Effector memory CD8-positive, alpha-beta T cell (primary cell): ENCODE data around the gene NDRG3.

Source experiments
- ATAC-seq: fragments of 150-1000 bp; cut with Tn5 transposase; replicated peaks from 2 replicates; pipeline ENCODE4 v1.10.0; 2021; ENCODE audit warnings: mild to moderate bottlenecking, moderate library complexity
- DNase-seq, 3 experiments: peaks; one replicate each; pipeline ENCODE4 v3.0.0; 2021
- H3K27ac Mint-ChIP-seq, 2 donors: one replicate each; pipeline ENCODE4 v1.8.0; 2022; ENCODE audit warnings: mild to moderate bottlenecking in 2 of 2, mixed read lengths in 2 of 2, moderate library complexity in 2 of 2
- H3K27me3 Mint-ChIP-seq, 2 donors: one replicate each; pipeline ENCODE4 v1.8.0; 2022; ENCODE audit warnings: mixed read lengths in 2 of 2
- H3K36me3 Mint-ChIP-seq: one replicate; pipeline ENCODE4 v1.8.0; 2022; ENCODE audit warnings: mild to moderate bottlenecking, moderate library complexity, mixed read lengths; ENCODE audit not compliant: insufficient read depth
- H3K4me1 Mint-ChIP-seq, 2 donors: one replicate each; pipeline ENCODE4 v1.8.0; 2022; ENCODE audit warnings: low read depth in 2 of 2, mixed read lengths in 2 of 2
- H3K4me3 Mint-ChIP-seq, 2 donors: one replicate each; pipeline ENCODE4 v1.8.0; 2022; ENCODE audit warnings: mild to moderate bottlenecking in 2 of 2, mixed read lengths in 2 of 2, moderate library complexity in 2 of 2
- H3K9me3 Mint-ChIP-seq, 2 donors: one replicate each; pipeline ENCODE4 v1.8.0; 2022; ENCODE audit warnings: mixed read lengths in 2 of 2

Gene NDRG3

DNA sequence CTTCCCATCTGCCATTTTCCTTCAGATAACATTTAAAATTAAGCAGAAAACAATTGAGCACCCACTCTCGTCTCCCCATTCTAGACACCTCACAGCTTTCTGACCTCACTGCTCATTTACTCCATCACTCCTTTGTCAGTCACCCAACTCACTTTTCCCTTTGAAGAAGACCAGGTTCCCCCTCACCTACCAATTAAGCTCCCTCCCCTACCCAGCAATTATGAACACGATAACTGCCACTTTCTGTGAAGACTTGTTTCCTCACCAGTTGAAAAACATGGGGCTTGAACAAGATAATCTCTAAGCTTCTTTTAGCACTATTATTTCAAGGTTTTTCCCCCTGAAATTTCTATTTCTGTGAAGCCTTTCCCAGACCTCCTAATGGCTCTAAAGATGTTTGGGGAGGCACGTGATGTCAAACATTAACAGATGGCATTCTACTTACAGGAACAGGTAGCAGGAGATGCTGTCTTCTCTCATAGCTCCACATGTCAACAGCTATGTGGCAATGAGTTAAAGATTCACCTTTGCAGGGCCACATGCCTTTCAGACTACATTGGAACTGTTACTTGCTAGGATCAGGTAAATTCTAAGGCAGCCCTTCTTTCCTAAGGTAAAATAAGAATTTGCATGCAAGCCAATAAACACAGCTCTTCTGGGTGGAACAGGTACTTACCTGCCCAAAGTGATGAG is 75.1 kb downstream of the NDRG3 start:
- no peaks in the 10 kb centered on the region for H3K36me3 Mint-ChIP-seq
- H3K27ac Mint-ChIP-seq: no peak overlapping the region
- DNase-seq: no peak
- H3K4me1 Mint-ChIP-seq: no peaks in the 10 kb centered on the region
- no peak for ATAC-seq
- H3K9me3 Mint-ChIP-seq: no peaks in the 10 kb centered on the region
- H3K4me3 Mint-ChIP-seq: no peak overlapping the region
- no peaks in the 10 kb centered on the region for H3K27me3 Mint-ChIP-seq

DNA sequence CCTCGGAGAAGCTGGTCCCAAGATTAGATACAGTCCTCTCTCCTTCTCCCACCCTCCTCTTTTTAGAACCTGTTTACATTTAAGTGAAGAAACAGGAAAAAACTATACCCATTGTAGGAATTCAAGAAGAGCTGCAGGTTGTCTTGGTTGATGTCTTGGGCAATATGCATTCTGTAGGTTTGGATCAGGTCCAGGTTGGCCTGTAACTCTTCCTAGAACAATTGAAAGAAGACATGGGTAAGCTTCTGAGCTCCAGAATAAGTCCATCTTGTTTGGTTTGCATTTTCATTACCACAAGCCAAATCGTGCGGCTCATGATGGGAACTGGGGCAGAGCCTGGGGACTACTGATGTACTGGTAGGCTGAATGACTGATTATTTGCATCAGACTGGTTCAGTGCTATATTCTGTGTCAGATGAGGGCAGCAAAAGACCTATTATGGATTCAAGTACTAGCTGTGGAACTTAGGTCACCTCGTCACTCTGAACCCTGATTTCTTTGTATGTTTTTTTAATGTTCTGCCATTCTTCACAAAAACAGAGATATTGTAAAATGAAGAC is 79.6 kb downstream of the NDRG3 start:
- ATAC-seq (no peak), DNase-seq (no peak)
- H3K4me1 Mint-ChIP-seq: no peaks in the 10 kb centered on the region
- H3K9me3 Mint-ChIP-seq: no peaks in the 10 kb centered on the region
- H3K27me3 Mint-ChIP-seq: no peaks in the 10 kb centered on the region
- no peak overlapping the region for H3K4me3 Mint-ChIP-seq
- H3K36me3 Mint-ChIP-seq: peaks cover 11% of the 10 kb centered on the region
- H3K27ac Mint-ChIP-seq: no peak overlapping the region

DNA sequence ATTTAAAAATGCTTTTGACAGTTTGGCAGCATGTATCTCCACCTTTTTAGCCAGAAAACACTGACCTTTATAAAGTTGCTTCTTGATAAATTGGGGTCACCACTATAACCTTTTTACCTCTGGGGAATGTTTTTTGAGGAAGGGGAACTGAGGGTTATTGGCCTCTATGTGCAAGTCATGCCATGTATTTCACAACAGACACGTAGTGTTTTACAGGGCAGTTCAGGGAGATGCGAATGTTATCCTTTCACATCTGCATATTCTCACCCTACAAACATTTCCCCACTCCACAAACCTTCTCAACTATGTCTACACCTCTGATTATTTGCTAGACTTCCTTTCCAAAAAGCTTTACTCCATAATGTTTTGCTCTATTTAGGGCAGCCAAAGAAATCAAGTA is 82.9 kb downstream of the NDRG3 start:
- ATAC-seq: no peak
- H3K27ac Mint-ChIP-seq: no peak overlapping the region
- peaks cover 11% of the 10 kb centered on the region for H3K36me3 Mint-ChIP-seq
- H3K4me3 Mint-ChIP-seq: no peak overlapping the region
- H3K4me1 Mint-ChIP-seq: peaks cover 5 to 9% of the 10 kb centered on the region in 2 donors
- H3K9me3 Mint-ChIP-seq: no peaks in the 10 kb centered on the region
- no peak for DNase-seq
- no peaks in the 10 kb centered on the region for H3K27me3 Mint-ChIP-seq

DNA sequence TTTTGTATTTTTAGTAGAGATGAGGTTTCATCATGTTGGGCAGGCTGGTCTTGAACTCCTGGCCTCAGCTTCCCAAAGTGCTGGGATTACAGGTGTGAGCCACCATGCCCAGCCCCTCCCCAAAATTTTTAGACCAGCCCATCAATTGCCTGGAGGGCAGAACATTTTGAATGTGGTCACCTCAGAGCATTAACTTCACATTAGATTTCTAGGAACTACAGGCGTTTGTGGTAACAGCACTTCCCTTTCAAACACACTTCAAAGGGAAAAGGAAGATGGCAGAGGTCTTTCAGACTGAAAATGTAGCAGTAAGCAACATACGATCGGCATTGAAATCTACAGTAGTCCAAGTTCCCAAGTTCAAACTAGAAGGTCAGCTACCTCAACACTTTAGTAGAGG is 87.6 kb downstream of the NDRG3 start:
- Mint-ChIP-seq H3K36me3 (no peaks in the 10 kb centered on the region), H3K9me3 (no peaks in the 10 kb centered on the region), H3K27me3 (no peaks in the 10 kb centered on the region), H3K4me3 (peak overlapping the region; percentile 59 to 62), H3K27ac (peak overlapping the region in 1 of 2 donors; percentile 33), H3K4me1 (peaks cover 5 to 9% of the 10 kb centered on the region in 2 donors)
- no peak for DNase-seq
- ATAC-seq: peak; percentile 67

DNA sequence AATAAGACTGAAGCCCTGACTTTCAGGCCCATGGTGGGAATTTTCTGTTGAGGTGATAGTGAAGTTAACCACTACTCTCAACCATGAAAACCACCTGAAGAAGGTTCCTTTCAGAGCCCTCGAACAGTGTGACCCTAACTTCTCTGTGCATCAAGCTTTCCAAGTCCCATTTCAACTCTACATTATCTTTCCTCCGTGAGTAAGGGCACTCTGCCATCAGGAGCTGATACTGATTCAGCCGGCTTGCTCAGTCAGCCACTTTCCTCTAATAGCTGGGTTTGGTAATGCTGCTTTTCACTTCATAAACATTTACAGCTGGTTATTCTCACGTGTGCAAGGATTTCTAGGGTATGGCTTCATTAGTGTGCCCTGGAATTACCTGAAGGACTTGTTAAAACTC is 89.2 kb downstream of the NDRG3 start:
- ATAC-seq: no peak
- Mint-ChIP-seq H3K36me3 (no peaks in the 10 kb centered on the region), H3K4me1 (peaks cover 5 to 9% of the 10 kb centered on the region in 2 donors), H3K4me3 (no peak overlapping the region), H3K27ac (no peak overlapping the region), H3K9me3 (no peaks in the 10 kb centered on the region), H3K27me3 (no peaks in the 10 kb centered on the region)
- no peak for DNase-seq

DNA sequence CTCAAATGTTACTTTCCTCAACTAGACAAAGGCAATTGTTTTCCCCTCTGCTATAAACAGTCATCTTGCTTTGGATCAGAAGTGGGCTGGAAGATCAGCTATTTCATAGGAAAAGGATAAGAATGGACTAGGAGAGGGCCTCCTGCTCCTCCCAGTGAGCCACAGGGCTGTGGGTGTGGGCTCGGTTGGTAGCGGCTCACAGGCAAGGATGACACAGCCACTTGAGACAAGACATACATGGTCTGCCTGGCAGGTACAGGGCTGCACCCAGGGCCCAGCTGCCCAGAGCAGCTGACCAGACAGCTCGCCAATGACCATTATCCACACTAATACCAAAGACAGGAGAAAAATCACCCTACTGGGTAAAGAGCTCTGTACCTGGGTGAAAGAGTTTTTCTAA is 90.9 kb downstream of the NDRG3 start:
- ATAC-seq (no peak), DNase-seq (no peak)
- Mint-ChIP-seq H3K36me3 (peaks cover 4% of the 10 kb centered on the region), H3K4me3 (no peak overlapping the region), H3K4me1 (peaks cover 5 to 9% of the 10 kb centered on the region in 2 donors), H3K27me3 (no peaks in the 10 kb centered on the region), H3K9me3 (no peaks in the 10 kb centered on the region), H3K27ac (no peak overlapping the region)

DNA sequence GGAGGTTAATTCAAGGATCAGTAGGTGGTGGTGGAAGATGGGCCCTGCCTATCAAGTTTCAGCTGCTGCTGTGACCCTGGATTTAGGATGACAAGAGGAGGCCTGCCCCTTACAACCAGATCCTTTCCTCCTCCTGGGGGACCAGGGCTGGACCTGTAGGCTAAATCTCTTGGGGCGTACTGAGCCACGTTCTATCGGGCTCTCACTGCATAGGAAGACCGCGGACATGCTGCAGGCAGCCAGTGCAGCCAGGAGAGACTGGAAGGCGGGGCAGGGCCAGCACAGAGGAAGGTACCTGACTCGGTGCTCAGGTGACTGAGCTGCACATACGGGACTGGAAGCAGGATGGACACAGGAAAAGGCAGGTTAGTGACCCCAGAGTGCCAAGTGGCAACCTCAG is 91.4 kb downstream of the NDRG3 start:
- ATAC-seq: no peak
- Mint-ChIP-seq H3K27me3 (no peaks in the 10 kb centered on the region), H3K27ac (no peak overlapping the region)

DNA sequence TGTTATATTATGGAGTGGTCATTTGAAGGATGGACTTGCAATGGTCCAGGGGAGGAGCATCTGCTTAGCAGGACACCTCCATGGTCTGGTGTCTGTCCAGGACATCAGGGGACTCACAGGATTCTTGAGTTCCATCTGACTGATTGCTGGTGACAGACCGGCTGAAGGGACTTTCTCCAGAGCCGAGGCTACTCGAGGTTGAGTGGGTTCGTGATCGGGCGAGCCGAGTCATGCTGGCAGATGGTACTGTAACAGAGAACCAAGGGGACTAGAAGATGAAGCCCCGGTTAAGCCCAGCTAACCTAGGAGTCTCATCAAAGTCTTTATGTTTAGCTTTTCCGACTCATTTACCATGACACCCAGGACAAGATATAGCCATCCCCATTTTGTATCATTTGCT is 92.4 kb downstream of the NDRG3 start:
- H3K4me3 Mint-ChIP-seq: no peak overlapping the region
- H3K4me1 Mint-ChIP-seq: peaks cover 4% of the 10 kb centered on the region in 2 donors
- H3K36me3 Mint-ChIP-seq: peaks cover 8% of the 10 kb centered on the region
- no peaks in the 10 kb centered on the region for H3K27me3 Mint-ChIP-seq
- no peaks in the 10 kb centered on the region for H3K9me3 Mint-ChIP-seq
- ATAC-seq (no peak), DNase-seq (no peak)
- H3K27ac Mint-ChIP-seq: no peak overlapping the region

More for the DNA sequence above, 91.4 kb downstream of the NDRG3 start:
- no peak for DNase-seq
- H3K4me1 Mint-ChIP-seq: peaks cover 5 to 9% of the 10 kb centered on the region in 2 donors
- no peaks in the 10 kb centered on the region for H3K9me3 Mint-ChIP-seq
- peaks cover 4% of the 10 kb centered on the region for H3K36me3 Mint-ChIP-seq
- no peak overlapping the region for H3K4me3 Mint-ChIP-seq

DNA sequence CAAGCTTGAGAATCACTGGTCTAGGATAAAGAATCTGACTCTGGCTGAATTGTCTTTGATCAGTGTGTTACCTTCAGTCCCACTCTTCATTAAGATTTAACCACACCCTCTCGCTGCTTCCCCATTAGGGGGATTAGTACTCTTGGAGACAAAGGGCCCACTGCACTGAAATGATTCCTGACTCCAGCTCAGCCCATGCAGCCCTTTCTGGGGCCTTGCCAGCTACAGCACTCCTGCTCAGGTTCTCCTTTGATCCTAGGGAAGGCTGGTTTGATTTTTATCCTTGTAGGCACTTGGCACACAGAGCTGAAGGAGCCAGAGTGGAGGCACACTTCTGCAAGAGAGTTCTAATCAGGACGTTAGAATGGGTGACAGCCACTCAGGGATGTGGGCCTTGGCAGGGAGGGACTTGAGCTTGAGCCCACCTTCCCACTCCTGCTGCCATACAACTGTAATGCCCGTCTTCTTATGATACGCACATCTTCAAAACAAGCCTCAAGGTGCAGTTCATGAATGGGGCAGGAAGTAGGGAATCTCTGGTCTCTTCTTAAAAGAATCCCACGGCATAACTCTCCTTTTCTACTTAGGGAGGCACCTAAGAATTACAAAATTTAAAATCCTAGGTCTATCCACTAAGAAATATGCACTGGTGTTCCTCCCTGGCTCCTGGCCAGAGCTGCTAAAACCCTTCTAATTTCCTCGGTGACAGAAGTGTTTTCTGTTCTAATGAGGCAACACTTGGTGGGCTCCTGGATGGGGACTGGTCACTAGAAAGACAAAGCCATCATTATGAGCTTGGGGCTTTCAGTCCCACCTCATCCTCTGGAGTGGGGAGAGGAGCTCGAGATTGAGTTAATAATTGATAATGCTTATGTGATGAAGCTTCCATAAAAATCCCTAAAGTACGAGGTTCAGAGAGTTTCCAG is 98.4 kb downstream of the NDRG3 start:
- H3K4me1 Mint-ChIP-seq: peaks cover 40 to 43% of the 10 kb centered on the region in 2 donors
- ATAC-seq: no peak

DNA sequence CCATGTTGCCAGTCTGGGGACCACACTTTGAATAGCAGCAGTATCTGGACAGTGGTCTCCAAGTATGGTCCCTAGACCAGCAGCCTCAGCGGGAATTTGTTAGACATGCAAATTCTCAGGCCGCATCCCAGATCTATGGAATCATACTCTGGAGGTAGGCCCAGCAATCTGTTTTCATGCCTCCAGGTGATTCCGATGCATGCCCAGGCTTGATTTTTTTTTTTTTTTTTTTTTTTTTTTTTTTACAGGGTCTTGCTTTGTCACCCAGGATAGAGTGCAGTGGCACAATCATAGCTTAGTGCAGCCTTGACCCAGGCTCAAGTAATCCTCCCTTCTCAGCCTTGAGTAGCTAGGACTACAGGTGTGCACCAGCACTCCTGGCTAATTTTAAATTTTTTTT is 99.2 kb downstream of the NDRG3 start:
- peaks cover 42% of the 10 kb centered on the region for H3K36me3 Mint-ChIP-seq
- H3K27me3 Mint-ChIP-seq: no peaks in the 10 kb centered on the region
- peaks cover 46 to 48% of the 10 kb centered on the region in 2 donors for H3K4me1 Mint-ChIP-seq
- ATAC-seq (no peak), DNase-seq (no peak)
- H3K27ac Mint-ChIP-seq: peak overlapping the region; percentile 98 to 99
- H3K4me3 Mint-ChIP-seq: peak overlapping the region; percentile 96 to 99
- no peaks in the 10 kb centered on the region for H3K9me3 Mint-ChIP-seq

More for the DNA sequence above, 98.4 kb downstream of the NDRG3 start:
- H3K4me3 Mint-ChIP-seq: peak overlapping the region; percentile 27 to 44
- H3K36me3 Mint-ChIP-seq: peaks cover 34% of the 10 kb centered on the region
- no peak for DNase-seq
- no peaks in the 10 kb centered on the region for H3K9me3 Mint-ChIP-seq
- H3K27me3 Mint-ChIP-seq: no peaks in the 10 kb centered on the region
- H3K27ac Mint-ChIP-seq: peak overlapping the region; percentile 68 to 99

DNA sequence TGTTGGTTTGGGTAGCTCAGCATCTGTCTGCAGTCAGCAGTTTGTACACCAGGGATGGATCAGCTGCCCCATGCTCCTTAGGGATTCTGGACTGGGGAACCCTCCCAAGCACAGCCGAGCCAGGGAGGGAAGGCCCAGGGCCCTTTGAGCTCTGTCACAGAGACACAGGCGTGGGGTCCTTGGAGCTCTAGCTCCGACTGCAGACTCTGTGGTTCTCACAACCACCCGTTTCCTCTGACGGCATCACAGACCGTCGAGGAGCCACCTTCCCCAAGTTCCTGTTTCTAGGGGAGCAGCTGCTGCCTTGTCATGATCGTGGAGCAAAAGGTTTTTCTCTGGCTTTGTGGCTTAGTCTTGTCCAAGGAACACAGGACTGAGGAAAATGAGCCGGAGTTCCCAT is 99.9 kb downstream of the NDRG3 start, which contains the start of gene SLA2:
Gene SLA2, minus strand, starts transcription at position 199 of the 400 bp plus-strand sequence. CDS start 4,861 bp downstream, outside the sequence.
- ATAC-seq: peak; percentile 76
- no peaks in the 10 kb centered on the region for H3K27me3 Mint-ChIP-seq
- H3K4me1 Mint-ChIP-seq: peaks cover 50 to 52% of the 10 kb centered on the region in 2 donors
- peak within 1 kb of the TSS; percentile 96 to 99 for H3K4me3 Mint-ChIP-seq
- peaks cover 46% of the 10 kb centered on the region for H3K36me3 Mint-ChIP-seq
- DNase-seq: peak; percentile 66 to 70 (median 67)
- H3K27ac Mint-ChIP-seq: peak within 1 kb of the TSS; percentile 98 to 99
- no peaks in the 10 kb centered on the region for H3K9me3 Mint-ChIP-seq

DNA sequence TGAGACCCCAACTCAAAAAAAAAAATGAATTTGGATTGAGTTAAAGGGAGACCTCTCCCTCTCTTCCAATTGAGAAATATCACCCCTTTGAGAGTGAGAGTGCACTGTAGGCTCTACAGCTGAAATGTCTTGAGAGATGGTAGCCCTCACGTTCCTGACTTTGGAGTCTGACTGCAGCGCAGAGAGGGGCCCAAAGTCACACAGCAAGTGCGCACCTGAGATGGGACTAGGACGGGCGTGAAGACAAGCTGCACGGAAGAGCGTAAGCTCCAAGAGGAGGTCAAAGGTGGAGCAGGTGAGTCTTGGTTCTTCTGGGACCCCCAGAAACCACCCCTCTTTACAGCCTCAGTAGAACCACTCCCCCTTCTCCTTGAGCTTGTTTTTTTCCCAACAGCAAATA is 100.5 kb downstream of the NDRG3 start:
- H3K27ac Mint-ChIP-seq: peak overlapping the region; percentile 98 to 99

DNA sequence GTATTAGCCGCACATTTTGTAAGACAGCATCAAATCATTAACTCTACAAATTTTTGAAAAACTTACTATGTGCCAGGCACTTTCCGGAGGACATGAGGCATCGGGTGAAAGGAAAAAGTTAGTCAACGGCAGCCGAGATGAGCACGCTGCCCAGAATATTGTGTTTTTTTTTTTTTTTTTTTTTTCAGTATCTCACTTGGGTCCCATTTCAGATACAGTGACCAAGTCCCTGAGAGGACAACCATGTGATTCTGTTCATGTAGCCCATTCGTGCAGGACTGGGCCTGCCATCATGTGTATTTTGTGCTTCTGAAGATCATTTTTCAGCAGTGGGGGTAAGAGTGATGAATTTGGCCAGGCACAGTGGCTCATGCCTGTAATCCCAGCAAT is 101.2 kb downstream of the NDRG3 start:
- no peaks in the 10 kb centered on the region for H3K27me3 Mint-ChIP-seq
- H3K27ac Mint-ChIP-seq: peak overlapping the region; percentile 98 to 99
- peak overlapping the region; percentile 96 to 99 for H3K4me3 Mint-ChIP-seq
- no peaks in the 10 kb centered on the region for H3K9me3 Mint-ChIP-seq
- DNase-seq (peak in 1 of 3 experiments; percentile 21), ATAC-seq (peak; percentile 25)
- H3K36me3 Mint-ChIP-seq: peaks cover 56% of the 10 kb centered on the region
- peaks cover 50 to 52% of the 10 kb centered on the region in 2 donors for H3K4me1 Mint-ChIP-seq

More for the DNA sequence above, 100.5 kb downstream of the NDRG3 start:
- Mint-ChIP-seq H3K9me3 (no peaks in the 10 kb centered on the region), H3K4me1 (peaks cover 50 to 52% of the 10 kb centered on the region in 2 donors), H3K36me3 (peaks cover 50% of the 10 kb centered on the region), H3K4me3 (peak overlapping the region; percentile 96 to 99), H3K27me3 (no peaks in the 10 kb centered on the region)
- ATAC-seq (no peak), DNase-seq (no peak)
